Stimulated activated CD8-positive, alpha-beta memory T cell treated with anti-CD3 and anti-CD28 coated beads, Interleukin-12 subunit alpha, Interleukin-12 subunit beta, amount 100 ng/mL, for 4 hours (primary cell): ENCODE results near the gene ATF7.
"Not testable (repeated sequence)": the region's sequence is repeated elsewhere in the genome, so short reads cannot be mapped to it uniquely, and the experiment has no call there.

ENCODE experiments used
- DNase-seq: peaks from one replicate; pipeline ENCODE4 v3.0.0-alpha.2; 2020; ENCODE audit warnings: low read depth

ATF7 gene

GRCh38 chr12:53626702-53627169 is 554 bp upstream of the ATF7 start:
- DNase-seq, result no peak

- DNase-seq, result no peak
Measured at GRCh38 chr12:53625373-53625945, 723 bp downstream of the ATF7 start.

- DNase-seq, result no peak
Measured at GRCh38 chr12:53624956-53625355, 1.2 kb downstream of the ATF7 start.

- no peak for DNase-seq
Measured at GRCh38 chr12:53624458-53624857, 1.7 kb downstream of the ATF7 start.

GRCh38 chr12:53623548-53624385 is 2.4 kb downstream of the ATF7 start:
- no peak for DNase-seq

GRCh38 chr12:53622724-53623123 is 3.5 kb downstream of the ATF7 start:
- no peak for DNase-seq

- no peak for DNase-seq
Measured at GRCh38 chr12:53618275-53618674, 7.9 kb downstream of the ATF7 start.

- DNase-seq, result no peak
Measured at GRCh38 chr12:53617700-53618099, 8.5 kb downstream of the ATF7 start.

- no peak for DNase-seq
Measured at GRCh38 chr12:53616950-53617349, 9.2 kb downstream of the ATF7 start.

GRCh38 chr12:53613821-53614220 is 12.4 kb downstream of the ATF7 start:
- no peak for DNase-seq

GRCh38 chr12:53612978-53613377 is 13.2 kb downstream of the ATF7 start:
- no peak for DNase-seq

- DNase-seq, result no peak
Measured at GRCh38 chr12:53611304-53611703, 14.9 kb downstream of the ATF7 start.

GRCh38 chr12:53606688-53607087 is 19.5 kb downstream of the ATF7 start:
- not testable (repeated sequence) for DNase-seq

- DNase-seq, result no peak
Measured at GRCh38 chr12:53604581-53604980, 21.6 kb downstream of the ATF7 start.

- DNase-seq, result no peak
Measured at GRCh38 chr12:53603804-53604203, 22.4 kb downstream of the ATF7 start.

GRCh38 chr12:53603196-53603595 is 23.0 kb downstream of the ATF7 start:
- no peak for DNase-seq

- DNase-seq, result no peak
Measured at GRCh38 chr12:53602176-53602864, 23.9 kb downstream of the ATF7 start.

GRCh38 chr12:53601296-53601847 is 24.8 kb downstream of the ATF7 start:
- DNase-seq, result no peak

- no peak for DNase-seq
Measured at GRCh38 chr12:53600490-53601295, 25.5 kb downstream of the ATF7 start.

- DNase-seq, result no peak
Measured at GRCh38 chr12:53599579-53599978, 26.6 kb downstream of the ATF7 start.

GRCh38 chr12:53598971-53599370 is 27.2 kb downstream of the ATF7 start:
- not testable (repeated sequence) for DNase-seq

GRCh38 chr12:53596920-53597363 is 29.2 kb downstream of the ATF7 start:
- DNase-seq, result no peak
